Stimulated activated CD4-positive, alpha-beta T cell treated with anti-CD3 and anti-CD28 coated beads, Interleukin-4, amount 100 ng/mL, for 24 hours (primary cell): ENCODE data around the gene CHGA.

Experiments used
- DNase-seq: peaks from one replicate; pipeline ENCODE4 v3.0.0-alpha.2; 2020

Gene CHGA

DNA sequence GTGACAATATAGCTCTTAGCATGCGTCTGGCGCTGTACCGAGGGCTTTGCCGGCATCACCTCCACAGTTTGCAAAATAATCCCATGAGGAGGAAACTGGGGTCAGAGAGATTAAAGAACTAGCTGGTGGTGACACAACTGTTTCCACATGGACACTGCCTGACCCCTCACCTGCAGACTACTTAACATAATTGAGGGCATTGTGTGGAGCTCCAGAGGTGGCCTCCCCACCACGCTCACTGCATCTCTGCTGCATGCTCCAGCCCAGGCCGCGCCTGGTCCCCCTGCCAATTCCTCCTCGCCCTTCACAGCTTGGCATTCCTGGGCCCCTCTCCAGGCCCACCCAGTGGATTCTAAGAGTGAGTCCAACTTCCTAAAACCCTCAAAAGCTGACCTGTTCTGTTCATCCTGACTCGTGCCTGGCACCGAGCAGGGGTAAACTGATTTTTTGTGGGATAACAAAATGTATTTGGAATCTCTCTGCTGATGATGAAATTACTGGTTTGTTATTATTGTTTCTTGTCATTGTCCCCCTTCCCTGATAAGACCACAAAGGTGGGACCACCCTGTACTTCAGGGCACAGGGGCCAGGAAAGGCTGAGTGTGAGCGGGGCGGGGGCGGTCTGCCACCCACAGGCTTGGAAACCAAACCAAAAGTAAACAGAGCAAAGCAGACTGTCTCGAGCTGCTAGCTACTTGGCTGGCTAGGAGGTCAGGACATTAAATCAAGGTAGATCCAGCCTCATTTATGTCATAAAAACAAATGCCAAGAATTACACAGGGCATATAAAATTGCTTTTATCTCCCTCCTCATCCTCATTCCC is 40.6 kb downstream of the CHGA start:
- DNase-seq: no peak

GRCh38 chr14:92964124-92965109 is 41.5 kb downstream of the CHGA start:
- no peak for DNase-seq

DNA sequence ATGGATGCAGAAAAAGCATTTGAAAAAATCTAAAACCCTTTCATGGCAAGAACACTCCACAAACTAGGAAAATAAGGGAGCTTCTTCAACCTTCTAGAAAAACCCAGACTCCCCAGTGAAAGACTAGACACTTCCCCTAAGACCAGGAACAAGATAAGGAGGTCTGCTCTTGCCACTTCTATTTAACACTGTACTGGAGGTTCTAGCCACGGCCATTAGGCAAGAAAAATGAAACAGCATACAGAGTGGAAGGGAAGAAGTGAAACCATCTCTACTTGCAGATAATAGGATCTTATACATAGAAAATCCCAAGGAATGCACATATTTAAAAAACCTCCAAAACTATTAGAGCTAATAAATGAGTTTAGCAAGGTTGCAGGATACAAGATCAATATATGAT is 42.3 kb downstream of the CHGA start:
- no peak for DNase-seq

- no peak for DNase-seq
Observed at GRCh38 chr14:92967346-92967926, 44.5 kb downstream of the CHGA start.

- no peak for DNase-seq
Observed at GRCh38 chr14:92968291-92969020, 45.5 kb downstream of the CHGA start.

GRCh38 chr14:92969430-92969829 is 46.5 kb downstream of the CHGA start:
- no peak for DNase-seq

- DNase-seq: no peak
Observed at GRCh38 chr14:92969871-92970270, 46.9 kb downstream of the CHGA start.

GRCh38 chr14:92970271-92970670 is 47.3 kb downstream of the CHGA start:
- DNase-seq: no peak

GRCh38 chr14:92971601-92972180 is 48.7 kb downstream of the CHGA start:
- DNase-seq: no peak

DNA sequence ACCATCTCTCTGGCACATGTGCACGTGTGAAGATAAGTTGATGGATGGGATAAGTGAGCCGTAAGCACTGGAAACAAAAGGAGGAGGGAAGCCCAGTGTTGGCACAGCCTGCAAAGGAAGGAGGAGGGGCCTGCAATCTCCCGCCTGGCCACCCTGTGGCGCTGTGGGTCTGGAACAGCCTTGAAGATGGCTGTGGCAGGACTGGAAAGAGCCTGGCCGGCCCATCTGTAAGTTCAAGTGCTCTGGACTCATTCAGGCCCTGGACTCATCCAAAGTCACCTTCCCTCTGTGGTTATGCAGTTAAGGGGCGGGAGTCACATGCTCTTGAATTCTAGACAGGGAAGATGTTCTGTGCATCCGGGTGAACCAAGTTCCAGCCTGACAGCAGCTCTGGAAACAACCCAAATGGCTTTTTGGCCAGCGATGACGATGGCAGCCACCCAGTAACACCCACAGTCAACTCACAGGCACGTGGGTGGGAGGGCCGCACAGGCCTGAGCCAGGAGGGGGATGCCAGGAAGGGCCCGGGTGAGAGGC is 50.4 kb downstream of the CHGA start:
- no peak for DNase-seq

GRCh38 chr14:92973798-92974372 is 50.9 kb downstream of the CHGA start:
- no peak for DNase-seq

DNA sequence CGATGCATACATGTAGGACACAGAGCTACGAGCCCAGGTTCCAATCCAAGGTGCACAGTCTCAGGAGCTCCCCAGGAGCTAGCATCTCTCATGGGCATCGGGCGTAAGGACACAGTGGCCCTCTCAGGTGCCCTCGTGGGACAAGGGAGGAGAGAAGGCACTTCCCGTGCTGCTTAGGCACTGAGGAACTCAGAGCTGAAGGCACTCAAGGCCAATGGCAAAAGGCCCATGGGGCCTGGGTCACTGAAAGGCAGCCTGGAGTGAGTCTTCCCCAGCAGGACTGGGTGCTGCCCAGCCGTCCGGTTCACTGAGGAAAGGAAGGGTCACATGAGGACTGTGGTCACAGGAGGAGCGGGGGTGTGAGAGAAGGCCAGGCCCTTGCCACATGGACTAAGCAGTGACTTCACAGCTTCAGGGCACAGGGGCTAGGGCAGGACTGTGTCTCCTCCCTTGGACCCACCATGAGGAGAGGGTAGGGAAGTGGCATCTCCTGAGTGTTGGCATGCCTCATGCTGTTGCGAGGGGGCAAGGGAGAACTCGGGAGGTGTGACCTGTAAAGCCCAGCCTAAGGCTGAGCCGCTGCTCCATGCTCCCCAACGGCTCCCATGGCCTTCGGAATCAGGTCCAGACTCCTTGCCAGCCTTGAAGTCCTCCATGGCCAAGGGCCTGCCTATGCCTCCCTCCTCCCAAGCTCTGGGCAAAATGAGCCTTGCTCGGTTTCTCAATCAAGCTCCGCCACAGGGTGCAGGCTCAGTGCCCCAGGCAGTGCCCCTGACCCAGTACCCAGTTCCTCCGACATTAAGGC is 51.8 kb downstream of the CHGA start:
- DNase-seq: no peak

DNA sequence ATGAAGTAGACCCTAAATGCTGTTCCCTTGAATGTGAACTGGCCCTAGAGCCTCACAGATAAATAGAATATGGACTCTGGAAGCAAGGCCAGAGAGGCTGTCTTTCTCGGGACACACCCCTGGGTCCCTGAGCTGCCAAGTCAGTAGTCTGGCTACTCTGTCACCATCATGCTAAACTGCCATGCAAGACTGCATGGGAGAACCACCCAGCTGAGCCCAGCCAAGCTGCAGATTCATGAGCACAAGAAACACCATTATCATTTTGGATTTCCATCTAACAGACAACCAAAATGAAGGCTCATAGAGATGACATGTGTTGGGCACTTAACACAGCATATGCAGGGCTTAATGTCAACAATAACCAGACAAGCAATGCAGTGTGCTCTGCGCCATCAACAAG is 53.3 kb downstream of the CHGA start:
- DNase-seq: no peak

DNA sequence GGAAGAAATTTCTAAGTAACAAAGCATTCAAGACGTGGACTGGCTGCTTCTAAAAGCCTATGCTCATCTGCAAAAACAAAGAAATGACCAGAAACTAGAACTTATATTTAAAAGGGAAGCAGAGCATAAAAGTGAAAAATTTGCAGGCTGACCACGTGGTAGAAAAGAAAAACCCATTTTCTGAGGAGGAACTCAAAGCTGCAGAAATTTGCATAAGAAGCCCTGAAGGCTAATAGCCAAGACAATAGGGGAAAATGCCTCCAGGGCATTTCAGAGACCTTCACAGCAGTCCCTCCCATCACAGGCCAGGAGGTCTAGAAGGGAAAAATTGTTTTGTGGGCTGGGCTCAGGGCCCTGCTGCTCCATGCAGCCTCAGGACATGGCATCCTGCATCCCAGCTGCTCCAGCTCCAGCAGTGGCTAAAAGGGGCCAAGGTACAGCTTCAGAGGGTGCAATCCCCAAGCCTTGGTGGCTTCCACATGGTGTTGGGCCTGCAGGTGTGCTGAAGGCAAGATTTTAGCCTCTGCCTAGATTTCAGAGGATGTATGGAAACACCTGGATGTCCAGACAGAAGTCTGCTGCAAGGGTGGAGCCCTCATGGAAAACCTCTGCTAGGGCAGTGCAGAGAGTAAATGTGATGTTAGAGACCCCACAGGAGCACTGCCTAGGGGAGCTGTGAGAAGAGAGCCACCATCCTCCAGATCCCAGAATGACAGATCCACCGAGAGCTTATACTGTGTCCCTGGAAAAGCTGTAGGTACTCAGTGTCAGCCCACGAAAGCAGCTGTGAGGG is 55.5 kb downstream of the CHGA start:
- DNase-seq: no peak

DNA sequence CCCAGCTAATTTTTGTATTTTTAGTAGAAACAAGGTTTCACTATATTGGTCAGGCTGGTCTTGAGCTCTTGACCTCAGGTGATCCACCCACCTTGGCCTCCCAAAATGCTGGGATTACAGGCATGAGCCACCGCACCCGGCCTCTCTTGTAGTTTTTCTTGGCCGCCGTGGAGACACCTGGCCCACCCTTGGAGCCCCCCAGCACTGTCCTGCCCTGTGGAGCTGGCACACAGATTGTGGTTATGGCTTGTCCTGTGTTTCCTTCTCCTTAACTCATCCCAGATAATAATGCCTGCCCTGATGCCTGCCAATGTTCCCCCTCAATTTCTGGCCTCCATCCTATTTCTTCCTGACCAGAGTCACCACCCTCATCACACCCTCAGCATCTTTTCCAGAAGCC is 57.9 kb downstream of the CHGA start:
- DNase-seq: no peak

DNA sequence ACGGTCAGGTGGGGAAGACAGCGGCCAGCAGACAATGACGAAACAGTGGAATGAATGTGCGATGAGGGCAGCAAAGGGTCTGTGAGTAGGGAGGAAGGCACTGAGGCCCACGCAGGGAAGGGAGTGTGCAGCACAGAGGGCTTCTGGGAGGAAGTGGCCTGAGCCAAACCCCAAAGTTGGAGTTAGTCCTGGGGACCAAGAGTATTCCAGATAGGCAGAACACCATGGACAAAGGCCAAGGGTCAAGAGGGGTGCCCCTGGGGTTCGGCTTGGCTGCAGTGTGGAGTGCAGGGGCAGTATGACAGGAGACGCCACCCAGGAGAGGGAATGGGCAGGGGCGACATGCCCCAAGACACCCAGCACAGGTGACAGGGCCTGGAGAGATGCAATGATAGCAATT is 58.8 kb downstream of the CHGA start:
- no peak for DNase-seq

- DNase-seq: no peak
Observed at GRCh38 chr14:92982956-92983355, 60.0 kb downstream of the CHGA start.

- no peak for DNase-seq
Observed at GRCh38 chr14:92984082-92984788, 61.3 kb downstream of the CHGA start.
